ENCODE data around the gene LPP. TPM values are rescaled to one million over a fixed set of nuclear protein-coding genes. Genes with fewer than 3 reads are reported as not detected.

Gene LPP
- total and polyA plus RNA-seq, 8 donors: 4.9 to 84.4 (median 45.9) TPM

GRCh38 chr3:188505151-188505550, 351.2 kb downstream of the LPP start:
- no peaks in the 10 kb centered on the region for H3K4me1 ChIP-seq
- FAIRE-seq: no peak
- H3K27me3 ChIP-seq: no peaks in the 10 kb centered on the region
- ATAC-seq: no peak
- intact Hi-C loops (cut with DNase I): no loop called here
- TF ChIP-seq CTCF (IDR thresholded peaks at IDR 0.05): no peak
- H3K27ac ChIP-seq: no peak overlapping the region
- H3K36me3 ChIP-seq: no peaks in the 10 kb centered on the region
- H3K4me3 ChIP-seq: no peak overlapping the region
- H3K9me3 ChIP-seq: peaks cover 0 to 8% (median 0%) of the 10 kb centered on the region in 4 donors
- no peak for DNase-seq
- 57 to 64% methylated on average over 3 of the region's 3 CpGs for WGBS, 2 donors

GRCh38 chr3:188505911-188506310, 352.0 kb downstream of the LPP start:
- Histone ChIP-seq H3K36me3 (no peaks in the 10 kb centered on the region), H3K27ac (no peak overlapping the region), H3K4me3 (no peak overlapping the region), H3K4me1 (peaks cover 0 to 2% (median 0%) of the 10 kb centered on the region in 3 donors), H3K9me3 (peaks cover 0 to 8% (median 0%) of the 10 kb centered on the region in 4 donors), H3K27me3 (no peaks in the 10 kb centered on the region)
- 93 to 94% methylated on average over 2 of the region's 2 CpGs for WGBS, 2 donors
- DNase-seq: no peak
- TF ChIP-seq CTCF (IDR thresholded peaks at IDR 0.05): no peak
- intact Hi-C loops (cut with DNase I): no loop called here
- no peak for ATAC-seq
- no peak for FAIRE-seq

DNA sequence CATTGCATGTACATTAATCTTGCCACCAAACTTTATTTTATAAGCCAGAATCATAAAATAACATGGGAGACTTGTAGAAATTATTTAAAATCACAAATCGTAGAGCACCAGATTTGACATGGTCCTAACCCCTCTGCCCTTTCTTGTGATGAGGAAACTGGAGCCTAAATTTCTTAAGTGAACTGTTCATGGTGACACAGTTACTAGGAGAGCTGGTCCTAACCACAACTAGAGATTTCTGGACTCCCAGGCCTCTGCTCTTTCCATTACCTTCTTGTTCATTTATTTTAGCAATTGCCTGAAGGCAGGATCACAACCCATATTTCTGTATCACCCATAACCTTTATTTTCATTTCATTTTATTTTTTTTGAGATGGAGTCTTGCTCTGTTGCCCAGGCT, 352.5 kb downstream of the LPP start:
- Histone ChIP-seq H3K27ac (no peak overlapping the region), H3K36me3 (no peaks in the 10 kb centered on the region), H3K4me3 (no peak overlapping the region), H3K4me1 (peaks cover 0 to 2% (median 0%) of the 10 kb centered on the region in 3 donors), H3K9me3 (peaks cover 0 to 8% (median 0%) of the 10 kb centered on the region in 4 donors), H3K27me3 (no peaks in the 10 kb centered on the region)
- intact Hi-C loops (cut with DNase I): no loop called here
- WGBS, 2 donors: 94 to 97% methylated on average over 1 of the region's 1 CpG
- no peak for TF ChIP-seq CTCF (IDR thresholded peaks at IDR 0.05)
- no peak for FAIRE-seq
- no peak for DNase-seq
- ATAC-seq: no peak

DNA sequence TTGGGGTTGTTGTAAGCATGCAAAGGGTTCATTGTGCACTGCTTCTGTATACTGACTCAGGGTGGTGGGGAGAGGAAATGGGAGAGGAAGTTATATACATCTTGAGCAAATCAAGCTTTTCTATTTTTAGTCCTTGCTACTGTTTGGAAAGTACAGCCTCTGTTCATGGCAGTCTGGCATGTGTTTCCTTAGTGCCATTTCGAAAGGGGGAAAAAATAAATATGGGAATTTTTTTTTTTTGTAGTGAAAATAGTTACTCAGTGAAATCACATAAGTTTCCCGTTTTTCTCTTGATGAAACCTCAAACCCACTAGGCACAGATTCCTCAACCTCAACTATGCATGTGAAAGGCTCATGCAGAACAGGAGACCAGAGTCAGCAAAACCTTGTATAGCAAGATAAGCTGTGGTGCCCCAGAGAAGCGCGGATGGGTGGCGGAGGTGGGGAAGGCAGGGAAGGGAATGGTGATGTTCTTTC, 353.3 kb downstream of the LPP start:
- Histone ChIP-seq H3K4me1 (peaks cover 0 to 2% (median 0%) of the 10 kb centered on the region in 3 donors), H3K27ac (no peak overlapping the region), H3K9me3 (peaks cover 0 to 6% (median 0%) of the 10 kb centered on the region in 4 donors), H3K4me3 (no peak overlapping the region), H3K36me3 (no peaks in the 10 kb centered on the region), H3K27me3 (no peaks in the 10 kb centered on the region)
- no peak for TF ChIP-seq CTCF (IDR thresholded peaks at IDR 0.05)
- ATAC-seq (peak in 3 of 4 donors; percentile 38 to 76 (median 75)), FAIRE-seq (no peak), DNase-seq (peak in 1 of 6 donors; percentile 22)
- 77 to 83% methylated on average over 5 of the region's 5 CpGs for WGBS, 2 donors
- intact Hi-C loops (cut with DNase I): no loop called here

DNA sequence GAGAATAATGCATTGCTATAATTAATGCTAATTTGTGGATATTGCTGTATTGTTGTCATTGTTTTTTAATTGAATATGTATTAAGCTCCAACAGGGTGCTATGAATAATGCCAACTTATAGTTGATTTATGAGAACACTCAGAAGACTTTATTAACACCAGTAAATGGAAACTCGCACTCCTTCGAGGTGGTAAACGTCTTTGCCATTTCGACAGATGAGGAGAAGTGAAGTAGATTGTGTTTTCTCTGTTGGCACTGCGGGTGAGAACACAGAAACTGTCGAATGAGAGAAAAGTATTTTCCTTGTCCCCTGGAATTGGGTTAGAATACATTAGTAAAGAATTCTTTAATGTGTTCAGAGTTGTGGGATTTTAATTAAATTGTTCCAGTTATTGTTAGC, 354.5 kb downstream of the LPP start:
- no peak overlapping the region for H3K4me3 ChIP-seq
- no peak overlapping the region for H3K27ac ChIP-seq
- FAIRE-seq (no peak), DNase-seq (no peak), ATAC-seq (no peak)
- no peaks in the 10 kb centered on the region for H3K27me3 ChIP-seq
- 96 to 97% methylated on average over 6 of the region's 6 CpGs for WGBS, 2 donors
- no peak for TF ChIP-seq CTCF (IDR thresholded peaks at IDR 0.05)
- H3K9me3 ChIP-seq: peaks cover 0 to 4% (median 0%) of the 10 kb centered on the region in 4 donors
- peaks cover 0 to 2% (median 0%) of the 10 kb centered on the region in 3 donors for H3K4me1 ChIP-seq
- no peaks in the 10 kb centered on the region for H3K36me3 ChIP-seq
- intact Hi-C loops (cut with DNase I): no loop called here
